Astrocyte (in vitro differentiated cells and primary cell): Measurements from ENCODE around the gene SEC23A.

Source experiments
- EZH2 ChIP-seq: IDR thresholded peaks from 2 replicates; pipeline ENCODE4 v1.6.1; 2012; ENCODE audit warnings: mild to moderate bottlenecking, low read length, inconsistent platforms; ENCODE audit not compliant: insufficient read depth
- TF ChIP-seq, protein P1 (sequence below): IDR thresholded peaks from 2 replicates; pipeline ENCODE4 v1.5.1; 2011; ENCODE audit warnings: low read depth, mild to moderate bottlenecking, inconsistent platforms, low read length, moderate library complexity; ENCODE audit not compliant: insufficient read depth

DNA sequence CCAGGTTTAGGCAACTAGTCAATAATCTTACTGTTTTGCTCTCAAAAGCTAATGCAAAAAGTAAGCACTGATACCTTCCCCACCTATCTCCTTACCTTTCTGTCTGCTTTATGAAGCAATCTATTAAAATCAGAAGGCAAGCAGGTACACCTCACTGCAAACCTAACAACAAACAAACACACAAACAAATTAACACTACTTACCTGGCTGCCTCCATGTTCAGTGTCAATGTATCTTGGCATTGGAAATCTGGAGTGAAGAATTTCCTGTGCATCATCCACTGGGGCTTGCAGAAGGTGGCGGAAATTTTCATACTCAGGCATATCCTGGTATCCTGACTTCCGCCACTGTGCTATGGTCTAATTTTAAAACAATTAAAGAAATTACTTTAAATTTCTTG, 62.5 kb downstream of the SEC23A start:
- TF ChIP-seq, protein P1, sequence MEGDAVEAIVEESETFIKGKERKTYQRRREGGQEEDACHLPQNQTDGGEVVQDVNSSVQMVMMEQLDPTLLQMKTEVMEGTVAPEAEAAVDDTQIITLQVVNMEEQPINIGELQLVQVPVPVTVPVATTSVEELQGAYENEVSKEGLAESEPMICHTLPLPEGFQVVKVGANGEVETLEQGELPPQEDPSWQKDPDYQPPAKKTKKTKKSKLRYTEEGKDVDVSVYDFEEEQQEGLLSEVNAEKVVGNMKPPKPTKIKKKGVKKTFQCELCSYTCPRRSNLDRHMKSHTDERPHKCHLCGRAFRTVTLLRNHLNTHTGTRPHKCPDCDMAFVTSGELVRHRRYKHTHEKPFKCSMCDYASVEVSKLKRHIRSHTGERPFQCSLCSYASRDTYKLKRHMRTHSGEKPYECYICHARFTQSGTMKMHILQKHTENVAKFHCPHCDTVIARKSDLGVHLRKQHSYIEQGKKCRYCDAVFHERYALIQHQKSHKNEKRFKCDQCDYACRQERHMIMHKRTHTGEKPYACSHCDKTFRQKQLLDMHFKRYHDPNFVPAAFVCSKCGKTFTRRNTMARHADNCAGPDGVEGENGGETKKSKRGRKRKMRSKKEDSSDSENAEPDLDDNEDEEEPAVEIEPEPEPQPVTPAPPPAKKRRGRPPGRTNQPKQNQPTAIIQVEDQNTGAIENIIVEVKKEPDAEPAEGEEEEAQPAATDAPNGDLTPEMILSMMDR, result no peak
- no peak for TF ChIP-seq EZH2
